A549 treated with Hydrocortisone at 1 μM for 4 hours (cell line): ENCODE data around the gene ATP2C2. TPM values are rescaled to one million over a fixed set of nuclear protein-coding genes. Genes with fewer than 3 reads are reported as not detected.

Source experiments
- total RNA-seq: library from RNA; stranded (reverse); fragments of 200-300 nt; extraction: Qiagen RNA extraction; gene quantifications from 5 replicates; pipeline ENCODE4 v1.2.3, GENCODE V29; 2022

Gene ATP2C2
- total RNA-seq = 0.09 to 0.32 TPM (median 0.16 TPM) in 5 replicates

DNA sequence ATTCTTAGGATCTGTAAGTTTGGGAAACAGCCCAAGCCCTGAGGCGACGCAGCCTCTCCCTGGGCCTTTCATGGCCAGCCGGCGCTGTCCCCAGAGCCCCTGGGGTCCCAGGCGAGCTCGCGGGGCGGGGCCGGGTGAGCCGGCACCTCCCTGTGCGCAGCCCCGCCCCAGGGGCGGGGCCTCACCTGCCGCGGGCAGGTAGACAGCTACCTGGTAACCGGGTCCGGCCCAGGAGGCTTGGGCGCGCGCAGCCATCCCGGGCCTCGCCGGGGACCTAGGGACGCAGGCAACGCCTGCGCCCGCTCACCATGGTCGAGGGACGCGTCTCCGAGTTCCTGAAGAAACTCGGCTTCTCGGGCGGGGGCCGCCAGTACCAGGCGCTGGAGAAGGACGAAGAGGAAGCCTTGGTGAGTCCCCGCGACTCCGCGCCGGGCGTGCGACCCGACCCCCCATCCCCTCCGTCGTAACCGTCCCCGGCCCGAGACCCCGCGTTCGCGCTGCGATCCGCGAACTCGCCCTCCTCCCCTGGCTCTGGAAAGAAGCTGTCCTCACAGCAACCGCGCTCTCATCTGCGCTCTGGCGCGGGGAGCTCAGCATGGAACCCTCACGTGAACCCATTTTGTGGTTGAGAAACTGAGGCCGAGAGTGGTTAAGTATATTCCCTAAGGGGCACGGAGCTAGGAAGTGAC lies at the start of gene ATP2C2:
ATP2C2 (plus strand) TSS at position 231 of the 689 bp plus-strand sequence; CDS start at position 309, 78 bp downstream.

GRCh38 chr16:84504420-84505248 lies 136.3 kb downstream of the ATP2C2 start, which contains the start of gene MEAK7:
TSS of gene MEAK7 (minus strand) at chr16:84504659. CDS start at chr16:84498086, 6,573 bp downstream.

Other genes with a start within 250 kb of the ATP2C2 start
- 17.9 to 20.4 TPM (median 18.9 TPM) in 5 replicates for gene HSDL1, start 223.4 kb upstream of the ATP2C2 start, total RNA-seq
- gene DNAAF1, start 223.2 kb upstream of the ATP2C2 start, total RNA-seq = 0.23 to 0.59 TPM (median 0.38 TPM) in 5 replicates
- 23.6 to 29.7 TPM (median 28.6 TPM) in 5 replicates for gene TAF1C, start 181.5 kb upstream of the ATP2C2 start, total RNA-seq
- gene ADAD2, start 177.4 kb upstream of the ATP2C2 start, total RNA-seq = not detected in 5 replicates
- not detected in 5 replicates for gene KCNG4, start 128.5 kb upstream of the ATP2C2 start, total RNA-seq
- gene WFDC1, start 73.7 kb upstream of the ATP2C2 start, total RNA-seq = not detected in 5 replicates
- gene MEAK7, start 136.1 kb downstream of the ATP2C2 start, total RNA-seq = 45.6 to 68.0 TPM (median 54.4 TPM) in 5 replicates
- 424 to 531 TPM (median 502 TPM) in 5 replicates for gene COTL1, start 249.5 kb downstream of the ATP2C2 start, total RNA-seq